Chondrocyte (in vitro differentiated cells): ENCODE data around the gene SIK2. TPM values are rescaled to one million over a fixed set of nuclear protein-coding genes. Genes with fewer than 3 reads are reported as not detected.

Experiments used
- DNase-seq: peaks from one replicate; pipeline ENCODE4 v3.0.0; 2021; ENCODE audit warnings: mixed read lengths, low spot score
- H3K27ac Mint-ChIP-seq: one replicate; pipeline ENCODE4 v1.8.0; 2021; ENCODE audit warnings: mild to moderate bottlenecking, moderate library complexity, mixed read lengths; ENCODE audit not compliant: unreplicated experiment
- H3K27me3 Mint-ChIP-seq: 2 replicates; pipeline ENCODE4 v1.8.0; 2021; ENCODE audit warnings: low read depth, mixed read lengths
- H3K36me3 Mint-ChIP-seq: 2 replicates; pipeline ENCODE4 v1.8.0; 2021; ENCODE audit warnings: low read depth, mixed read lengths
- H3K4me1 Mint-ChIP-seq: 2 replicates; pipeline ENCODE4 v1.8.0; 2021; ENCODE audit warnings: low read depth, mild to moderate bottlenecking, mixed read lengths
- H3K4me3 Mint-ChIP-seq: one replicate; pipeline ENCODE4 v1.8.0; 2021; ENCODE audit warnings: mild to moderate bottlenecking, moderate library complexity, mixed read lengths; ENCODE audit not compliant: unreplicated experiment
- H3K9me3 Mint-ChIP-seq: 2 replicates; pipeline ENCODE4 v1.8.0; 2021; ENCODE audit warnings: low read depth, mixed read lengths
- CTCF ChIP-seq: fragments of 200-600 bp; sonication (generic); IDR thresholded peaks from 2 replicates; pipeline ENCODE4 v1.5.0; 2021; ENCODE audit warnings: antibody characterized with exemption, mild to moderate bottlenecking, moderate library complexity
- total RNA-seq: library from RNA; stranded (reverse); gene quantifications from 3 replicates; pipeline ENCODE4 v1.2.1, GENCODE V29; 2021

SIK2 gene
- total RNA-seq, 1 donor from 2014 or later: 16.2 TPM

- DNase-seq: no peak
- Mint-ChIP-seq H3K4me1 (peaks cover 11% of the 10 kb centered on the region), H3K36me3 (no peaks in the 10 kb centered on the region), H3K4me3 (no peak overlapping the region), H3K9me3 (no peaks in the 10 kb centered on the region), H3K27me3 (no peaks in the 10 kb centered on the region), H3K27ac (no peak overlapping the region)
- TF ChIP-seq CTCF: no peak
Measured at GRCh38 chr11:111696556-111696955, 94.3 kb downstream of the SIK2 start.

- H3K27ac Mint-ChIP-seq: no peak overlapping the region
Measured at GRCh38 chr11:111697933-111698371, 95.7 kb downstream of the SIK2 start.

GRCh38 chr11:111698852-111699559 is 96.8 kb downstream of the SIK2 start:
- Mint-ChIP-seq H3K4me1 (peaks cover 14% of the 10 kb centered on the region), H3K27me3 (no peaks in the 10 kb centered on the region), H3K9me3 (no peaks in the 10 kb centered on the region), H3K4me3 (no peak overlapping the region), H3K27ac (no peak overlapping the region), H3K36me3 (peaks cover 2% of the 10 kb centered on the region)
- no peak for DNase-seq
- no peak for TF ChIP-seq CTCF

More at GRCh38 chr11:111697933-111698371, 95.7 kb downstream of the SIK2 start:
- H3K4me3 Mint-ChIP-seq: no peak overlapping the region
- H3K27me3 Mint-ChIP-seq: no peaks in the 10 kb centered on the region
- no peak for DNase-seq
- no peaks in the 10 kb centered on the region for H3K9me3 Mint-ChIP-seq
- peaks cover 11% of the 10 kb centered on the region for H3K4me1 Mint-ChIP-seq
- no peak for TF ChIP-seq CTCF
- H3K36me3 Mint-ChIP-seq: no peaks in the 10 kb centered on the region

GRCh38 chr11:111699579-111700156 is 97.4 kb downstream of the SIK2 start:
- no peak for DNase-seq
- TF ChIP-seq CTCF: no peak
- Mint-ChIP-seq H3K27ac (no peak overlapping the region), H3K9me3 (no peaks in the 10 kb centered on the region), H3K27me3 (no peaks in the 10 kb centered on the region), H3K36me3 (peaks cover 5% of the 10 kb centered on the region), H3K4me1 (peaks cover 12% of the 10 kb centered on the region), H3K4me3 (no peak overlapping the region)

- Mint-ChIP-seq H3K36me3 (peaks cover 10% of the 10 kb centered on the region), H3K9me3 (no peaks in the 10 kb centered on the region), H3K27me3 (no peaks in the 10 kb centered on the region), H3K27ac (no peak overlapping the region), H3K4me3 (no peak overlapping the region), H3K4me1 (peaks cover 7% of the 10 kb centered on the region)
- DNase-seq: no peak
- no peak for TF ChIP-seq CTCF
Measured at GRCh38 chr11:111700162-111700561, 97.9 kb downstream of the SIK2 start.
